ENCODE measurements around the gene PRPF6. TPM values are rescaled to one million over a fixed set of nuclear protein-coding genes. Genes with fewer than 3 reads are reported as not detected.

The PRPF6 gene
- total RNA-seq, 2 experiments from 2014 or later, result 50.6 to 51.3 TPM

DNA sequence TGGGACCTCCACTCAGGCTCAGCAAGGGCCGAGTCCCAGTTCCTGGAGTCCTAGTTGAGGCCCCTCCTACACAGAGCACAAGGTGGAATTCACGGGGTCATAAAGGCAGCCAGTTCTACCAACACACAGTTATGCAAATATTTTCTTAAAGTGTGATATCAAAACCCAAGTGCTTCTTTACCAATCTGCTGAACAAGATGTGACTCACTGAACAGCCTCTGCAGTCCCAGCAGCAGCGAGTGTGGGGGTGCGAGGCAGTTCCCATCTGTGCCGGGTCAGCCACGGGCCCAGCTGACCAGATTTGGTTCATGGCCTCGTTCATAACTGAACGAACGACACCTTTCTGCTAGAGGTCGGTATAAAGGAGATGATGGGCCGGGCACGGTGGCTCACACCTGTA, 77.6 kb downstream of the PRPF6 start:
- no peak for TF ChIP-seq CTCF (IDR thresholded peaks at IDR 0.05)
- DNase-seq, result no peak
- Histone ChIP-seq H3K27me3 (ENCODE audit: control insufficient read depth in 1 of 2, insufficient read depth in 2 of 2, low read length in 2 of 2) (peaks cover 0 to 11% of the 10 kb centered on the region in 2 experiments), H3K4me1 (ENCODE audit: insufficient read depth, low read length) (peaks cover 29% of the 10 kb centered on the region), H3K4me3 (ENCODE audit: low read length) (no peak overlapping the region), H3K9me3 (ENCODE audit: control insufficient read depth in 1 of 2, insufficient read depth in 1 of 2, low read length in 2 of 2) (peaks cover 0 to 8% of the 10 kb centered on the region in 2 experiments), H3K27ac (ENCODE audit: low read depth in 1 of 2, low read length in 2 of 2) (no peak overlapping the region), H3K36me3 (ENCODE audit: insufficient read depth, low read length) (no peaks in the 10 kb centered on the region)
- no peak for ATAC-seq (ENCODE audit: poor library complexity)
- no peaks in the 10 kb centered on the region for H3K36me3 Mint-ChIP-seq (ENCODE audit: low read depth)
- peaks cover 7% of the 10 kb centered on the region for H3K27me3 Mint-ChIP-seq
- intact Hi-C loops (cut with DNase I, micrococcal nuclease), result no loop called here
- no peaks in the 10 kb centered on the region for H3K9me3 Mint-ChIP-seq
- H3K27ac Mint-ChIP-seq, result no peak overlapping the region
- H3K4me3 Mint-ChIP-seq, result no peak overlapping the region
- ChIA-PET CTCF (interaction anchor here (2.3 kb wide), 1 partner anchor 20 kb away, joined by 19 read pairs; no protein-coding TSS in a partner anchor), POLR2A (interaction anchor here (1.2 to 2.8 kb wide), 2 partner anchors 20 to 521 kb away, joined by 3 to 13 read pairs; no protein-coding TSS in a partner anchor)
- peaks cover 4% of the 10 kb centered on the region for H3K4me1 Mint-ChIP-seq (ENCODE audit: low read depth)

- H3K4me1 Mint-ChIP-seq (ENCODE audit: low read depth), result peaks cover 37% of the 10 kb centered on the region
- peaks cover 0 to 2% of the 10 kb centered on the region in 2 experiments for H3K27me3 ChIP-seq (ENCODE audit: control insufficient read depth in 1 of 2, insufficient read depth in 2 of 2, low read length in 2 of 2)
- H3K36me3 Mint-ChIP-seq (ENCODE audit: low read depth), result no peaks in the 10 kb centered on the region
- ChIA-PET CTCF (interaction anchor here (1.5 to 1.9 kb wide), 2 partner anchors 21 to 24 kb away, joined by 6 to 15 read pairs; no protein-coding TSS in a partner anchor), POLR2A (interaction anchor here (0.7 to 1.9 kb wide), 10 partner anchors 13 to 494 kb away, joined by 3 to 14 read pairs (median 4); partner anchors contain the start of genes LKAAEAR1, OPRL1, RGS19 and SOX18)
- ATAC-seq (ENCODE audit: poor library complexity), result no peak
- no peak for TF ChIP-seq CTCF (IDR thresholded peaks at IDR 0.05)
- no peaks in the 10 kb centered on the region for H3K27me3 Mint-ChIP-seq
- no peak overlapping the region for H3K27ac ChIP-seq (ENCODE audit: low read depth in 1 of 2, low read length in 2 of 2)
- H3K4me3 ChIP-seq (ENCODE audit: low read length), result peak overlapping the region; percentile 52
- DNase-seq, result no peak
- peaks cover 58% of the 10 kb centered on the region for H3K4me1 ChIP-seq (ENCODE audit: insufficient read depth, low read length)
- H3K9me3 ChIP-seq (ENCODE audit: control insufficient read depth in 1 of 2, insufficient read depth in 1 of 2, low read length in 2 of 2), result no peaks in the 10 kb centered on the region
- no peak overlapping the region for H3K4me3 Mint-ChIP-seq
- no peak overlapping the region for H3K27ac Mint-ChIP-seq
- H3K9me3 Mint-ChIP-seq, result no peaks in the 10 kb centered on the region
- intact Hi-C loops (cut with DNase I, micrococcal nuclease), result loop anchor here (2.0 to 10.0 kb wide), 5 partner anchors 17 to 407 kb away; partner anchors contain the start of genes ARFRP1 (in 1 of the 2), PRPF6 (in 1 of the 2), RGS19 (in 1 of the 2) and RTEL1 (in 1 of the 2)
- no peaks in the 10 kb centered on the region for H3K36me3 ChIP-seq (ENCODE audit: insufficient read depth, low read length)
Observed at GRCh38 chr20:64062276-64062595, 81.3 kb downstream of the PRPF6 start.

- ChIA-PET POLR2A (interaction anchor here (0.7 to 1.9 kb wide), 11 partner anchors 14 to 494 kb away, joined by 3 to 14 read pairs (median 4); partner anchors contain the start of genes LKAAEAR1, OPRL1, RGS19 and SOX18), CTCF (interaction anchor here (1.5 to 1.9 kb wide), 2 partner anchors 20 to 24 kb away, joined by 6 to 15 read pairs; no protein-coding TSS in a partner anchor)
- intact Hi-C loops (cut with DNase I, micrococcal nuclease), result loop anchor here (1.0 to 10.0 kb wide), 7 partner anchors 16 to 408 kb away; partner anchors contain the start of genes RGS19 (in 2 of the 2), ARFRP1 (in 1 of the 2), DNAJC5 (in 1 of the 2) and PRPF6 (in 1 of the 2)
- H3K27ac ChIP-seq (ENCODE audit: low read depth in 1 of 2, low read length in 2 of 2), result peak within 1 kb of the TSS in 1 of 2 donors; percentile 22
- DNase-seq, result peak; percentile 86 to 96 (median 94)
- Mint-ChIP-seq H3K36me3 (ENCODE audit: low read depth) (no peaks in the 10 kb centered on the region), H3K27me3 (no peaks in the 10 kb centered on the region), H3K27ac (peak within 1 kb of the TSS; percentile 48), H3K4me1 (ENCODE audit: low read depth) (peaks cover 41% of the 10 kb centered on the region), H3K4me3 (peak within 1 kb of the TSS; percentile 85), H3K9me3 (no peaks in the 10 kb centered on the region)
- peak; percentile 90 for ATAC-seq (ENCODE audit: poor library complexity)
- no peak for TF ChIP-seq CTCF (IDR thresholded peaks at IDR 0.05)
- peak within 1 kb of the TSS; percentile 56 for H3K4me3 ChIP-seq (ENCODE audit: low read length)
- no peaks in the 10 kb centered on the region for H3K9me3 ChIP-seq (ENCODE audit: control insufficient read depth in 1 of 2, insufficient read depth in 1 of 2, low read length in 2 of 2)
- peaks cover 58% of the 10 kb centered on the region for H3K4me1 ChIP-seq (ENCODE audit: insufficient read depth, low read length)
- H3K36me3 ChIP-seq (ENCODE audit: insufficient read depth, low read length), result no peaks in the 10 kb centered on the region
- no peaks in the 10 kb centered on the region for H3K27me3 ChIP-seq (ENCODE audit: control insufficient read depth in 1 of 2, insufficient read depth in 2 of 2, low read length in 2 of 2)
Observed at GRCh38 chr20:64062596-64063388, 81.9 kb downstream of the PRPF6 start, which contains the start of gene TCEA2. TCEA2 (plus strand) TSS chr20:64063198; CDS start chr20:64063313, 115 bp downstream.
